Smooth muscle cell of the brain vasculature (primary cell): ENCODE measurements around the gene NDOR1.

ENCODE experiments used
- DNase-seq: peaks from one replicate; pipeline ENCODE4 v3.0.0-alpha.2; 2012; ENCODE audit warnings: low read depth, low spot score

Gene NDOR1

GRCh38 chr9:137262909-137263285 lies 57.4 kb downstream of the NDOR1 start:
- DNase-seq = no peak

GRCh38 chr9:137263506-137263905 lies 58.0 kb downstream of the NDOR1 start:
- DNase-seq = no peak

DNA sequence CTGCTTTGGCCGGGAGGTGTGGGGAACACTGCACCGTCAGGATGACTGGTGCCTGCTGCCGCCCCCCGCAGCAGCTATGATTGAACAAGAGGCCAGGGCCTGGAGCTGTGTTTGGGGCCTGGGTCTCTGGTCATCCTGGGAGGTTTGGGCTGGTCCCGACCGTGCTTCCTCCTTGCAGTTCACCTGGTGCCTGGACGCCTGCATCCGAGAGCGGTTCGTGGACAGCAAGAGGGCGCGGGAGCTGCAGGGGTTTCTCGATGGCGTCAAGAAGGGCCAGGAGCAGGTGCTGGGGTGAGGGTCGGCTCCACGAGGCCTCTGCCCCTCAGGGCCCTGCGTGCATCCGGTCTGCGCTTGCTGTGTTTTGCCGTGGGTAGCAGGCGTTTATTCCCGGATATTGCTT lies 58.6 kb downstream of the NDOR1 start:
- no peak for DNase-seq

DNA sequence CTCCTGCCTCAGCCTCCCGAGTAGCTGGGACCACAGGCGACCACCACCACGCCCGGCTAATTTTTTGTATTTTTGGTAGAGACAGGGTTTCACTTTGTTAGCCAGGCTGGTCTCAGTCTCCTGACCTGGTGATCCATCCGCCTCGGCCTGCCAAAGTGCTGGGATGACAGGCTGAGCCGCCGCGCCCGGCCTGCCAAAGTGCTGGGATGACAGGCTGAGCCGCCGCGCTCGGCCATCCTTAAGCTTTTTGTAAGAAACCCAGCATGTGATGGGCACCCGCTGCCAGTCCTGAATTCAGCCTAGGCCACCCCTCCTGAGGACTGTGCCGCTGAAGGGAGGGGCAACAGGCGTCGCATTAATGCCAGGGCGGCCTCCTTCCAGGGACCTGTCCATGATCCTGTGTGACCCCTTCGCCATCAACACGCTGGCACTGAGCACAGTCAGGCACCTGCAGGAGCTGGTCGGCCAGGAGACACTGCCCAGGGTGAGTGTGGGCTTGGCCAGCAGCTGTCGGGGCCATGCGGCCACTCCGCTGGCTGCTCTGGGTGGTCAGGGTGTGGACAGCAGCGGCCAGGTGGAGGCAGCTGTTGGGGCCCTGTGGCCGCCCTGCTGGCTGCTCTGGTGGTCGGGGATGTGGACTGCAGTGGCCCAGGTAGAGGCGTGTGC lies 60.1 kb downstream of the NDOR1 start:
- no peak for DNase-seq

- DNase-seq = no peak
Observed at GRCh38 chr9:137266162-137266527, 60.6 kb downstream of the NDOR1 start.
